Bone marrow (tissue), 2 donors: ENCODE data around the gene C6orf141.

ENCODE experiments used
- DNase-seq, 2 donors: peaks; one replicate each; lab custom pipeline; 2025; lab: John Stamatoyannopoulos, UW

C6orf141 gene

DNA sequence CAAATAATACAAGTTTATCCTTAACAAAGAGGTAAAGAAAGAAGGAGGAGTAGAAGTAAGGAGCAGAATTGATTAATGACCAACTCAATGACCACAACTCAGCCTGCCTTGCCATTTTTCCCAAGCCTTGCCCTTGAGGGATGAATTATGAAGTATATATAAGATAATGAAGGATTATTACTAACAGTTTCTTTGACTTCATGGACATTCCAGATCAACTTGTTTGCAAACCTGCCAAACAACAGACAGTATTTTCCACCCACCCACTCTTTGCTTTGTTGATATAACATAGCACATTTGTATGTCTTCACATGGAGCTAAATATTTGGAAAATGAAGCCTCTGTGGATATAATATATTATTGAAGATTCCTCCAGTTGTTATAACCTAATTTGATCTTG lies 9.9 kb upstream of the C6orf141 start:
- DNase-seq, result no peak

GRCh38 chr6:49541210-49541724 lies 9.2 kb upstream of the C6orf141 start:
- no peak for DNase-seq

- no peak for DNase-seq
Observed at GRCh38 chr6:49541936-49542335, 8.5 kb upstream of the C6orf141 start.

DNA sequence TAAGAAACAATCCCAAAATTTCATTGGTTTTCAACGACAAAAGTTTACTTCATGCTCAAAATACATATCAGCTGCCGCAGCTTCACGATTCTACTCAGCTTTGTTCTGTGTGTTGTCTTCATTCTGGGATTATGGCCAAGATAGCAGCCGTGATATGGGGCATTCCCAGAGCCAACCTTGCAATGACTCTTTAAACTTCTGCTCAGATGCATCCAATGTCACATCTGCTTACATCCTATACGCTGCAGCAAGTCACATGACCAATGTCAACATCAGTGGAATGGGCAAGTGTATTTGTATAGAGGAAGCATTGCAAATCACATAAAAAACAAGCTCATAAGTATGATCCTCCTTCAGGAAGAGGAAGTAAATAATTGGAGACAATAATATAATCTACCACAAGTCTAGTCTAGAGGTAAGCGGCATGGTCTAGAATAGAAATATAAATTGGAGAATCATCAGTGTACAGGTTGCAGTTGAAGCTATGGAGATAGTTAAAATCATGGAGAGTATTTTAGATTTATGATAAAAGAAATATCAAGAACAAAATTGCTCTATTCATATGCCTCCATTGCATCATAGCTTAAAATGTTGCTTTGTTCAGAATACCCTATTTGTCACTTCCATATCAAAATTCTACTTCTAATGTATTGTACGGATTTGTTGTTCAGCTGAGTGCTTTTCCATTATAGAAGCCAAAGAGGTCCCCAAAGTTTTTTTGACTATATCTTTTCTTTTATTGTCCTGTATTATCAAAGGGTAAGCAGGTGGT lies 7.2 kb upstream of the C6orf141 start:
- no peak for DNase-seq

DNA sequence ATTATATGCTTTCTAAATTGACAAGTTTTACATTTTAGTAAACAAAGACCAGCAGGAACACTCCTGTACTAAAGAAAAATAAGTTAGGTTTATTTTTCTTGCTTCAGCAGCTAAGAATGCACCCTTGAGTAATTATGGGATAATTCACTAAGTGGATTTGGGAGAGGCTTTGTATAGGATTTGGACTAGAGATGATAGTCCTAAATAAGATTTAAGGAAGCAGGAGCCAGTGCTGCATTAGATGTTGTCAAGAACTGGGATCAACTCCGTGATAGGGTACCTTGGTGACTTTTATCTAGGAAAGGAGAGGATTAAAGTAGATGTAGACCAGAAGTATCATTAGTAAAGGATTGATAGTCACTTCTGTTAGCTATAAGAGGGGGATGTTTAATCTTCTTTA lies 4.1 kb upstream of the C6orf141 start:
- no peak for DNase-seq

DNA sequence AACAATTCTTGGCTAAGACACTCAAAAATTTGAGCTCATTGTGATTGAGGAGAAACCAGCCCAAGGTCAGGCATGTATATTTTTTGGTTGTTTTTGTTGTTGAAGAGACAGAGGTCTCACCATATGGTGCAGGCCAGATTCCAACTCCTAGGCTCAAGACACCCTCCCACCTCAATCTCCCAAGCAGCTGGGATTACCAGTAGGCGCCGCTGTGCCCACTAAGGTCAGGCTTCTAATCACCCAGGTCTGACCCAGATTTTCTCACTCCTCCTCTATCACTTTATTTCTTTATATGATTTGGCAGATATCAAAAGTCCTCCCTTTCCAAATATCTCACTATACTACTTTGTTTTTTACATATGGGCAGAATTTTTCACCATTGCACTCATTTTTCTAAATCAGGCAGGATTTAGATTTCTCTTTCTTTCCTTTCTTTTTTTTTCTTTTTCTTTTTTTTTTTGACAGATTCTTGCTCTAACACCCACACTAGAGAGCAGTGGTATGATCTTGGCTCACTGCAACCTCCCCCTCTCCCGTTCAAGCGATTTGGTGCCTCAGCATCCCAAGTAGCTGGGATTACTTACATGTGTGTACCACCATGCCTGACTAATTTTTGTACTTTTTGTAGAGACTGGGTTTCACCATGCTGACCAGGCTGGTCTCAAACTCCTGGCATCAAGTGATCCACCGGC lies 1.7 kb upstream of the C6orf141 start:
- no peak for DNase-seq

DNA sequence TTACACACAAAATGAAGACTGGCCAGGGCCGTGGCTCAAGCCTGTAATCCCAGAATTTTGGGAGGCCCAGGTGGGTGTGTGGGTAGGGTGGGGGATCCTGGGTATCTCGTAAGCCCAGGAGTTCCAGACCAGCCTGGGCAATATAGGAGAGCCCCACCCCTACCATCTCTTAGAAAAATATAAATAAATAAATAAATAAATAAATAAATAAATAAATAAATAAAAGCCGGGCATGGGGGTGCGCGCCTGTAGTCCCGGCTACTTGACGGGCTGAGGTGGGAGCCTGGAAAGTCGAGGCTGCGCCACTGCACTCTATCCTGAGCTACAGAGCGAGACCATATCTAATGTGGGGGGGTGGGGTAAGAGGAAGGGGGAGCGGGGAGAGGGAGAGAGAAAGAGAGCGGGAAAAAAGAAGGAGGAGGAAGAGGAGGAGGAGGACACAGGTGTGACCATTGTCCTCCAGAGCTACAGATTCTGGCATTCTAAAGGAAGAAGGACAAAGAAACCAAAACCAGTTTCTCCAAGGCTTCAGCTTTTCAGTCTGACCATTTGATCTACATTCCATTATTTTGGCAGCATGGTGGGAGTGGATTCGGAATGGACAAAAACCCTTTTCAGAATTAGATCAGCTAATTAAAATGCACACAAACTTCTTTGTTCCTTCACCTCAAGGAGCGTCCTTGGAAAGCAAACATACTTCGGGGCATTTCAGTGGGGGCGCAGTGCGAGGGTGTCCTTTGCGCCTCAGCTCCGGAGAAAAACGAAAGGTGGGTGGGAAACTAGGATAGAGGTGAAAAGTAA lies 577 bp upstream of the C6orf141 start:
- DNase-seq, result no peak

- no peak for DNase-seq
Observed at GRCh38 chr6:49551078-49551865, 804 bp downstream of the C6orf141 start.

DNA sequence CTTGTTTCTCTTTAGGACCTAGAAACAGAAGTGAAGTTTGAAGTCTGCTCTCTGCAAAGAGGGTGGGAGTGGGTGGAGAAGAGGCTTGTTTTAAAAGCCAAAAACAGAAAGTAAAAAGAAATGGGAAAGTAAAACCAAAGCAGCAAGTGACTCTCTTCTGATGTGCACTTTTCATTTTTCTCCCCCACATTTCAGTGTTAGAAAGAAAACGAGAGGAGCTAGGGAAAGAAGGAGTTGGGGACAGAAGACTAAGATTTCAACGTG lies 1.3 kb downstream of the C6orf141 start:
- no peak for DNase-seq

DNA sequence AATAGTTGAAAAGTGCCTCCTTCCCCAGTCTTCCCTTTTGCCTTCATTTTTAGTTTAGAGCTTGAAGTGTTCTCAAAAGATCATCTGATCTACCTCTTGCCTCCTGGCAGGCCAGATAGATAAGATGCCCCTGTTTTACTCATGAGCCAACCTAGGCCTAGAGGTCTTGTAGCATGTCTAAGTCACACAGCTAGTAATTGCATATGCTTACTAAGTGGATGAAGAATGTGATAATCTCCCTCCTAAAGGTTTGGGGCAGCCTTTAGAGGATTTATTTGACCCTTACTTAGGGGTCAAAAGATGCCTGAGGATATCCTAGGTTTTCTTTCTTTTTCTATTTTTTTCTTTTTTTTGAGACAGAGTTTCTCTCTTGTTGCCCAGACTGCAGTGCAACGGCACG lies 2.1 kb downstream of the C6orf141 start:
- DNase-seq, result no peak

DNA sequence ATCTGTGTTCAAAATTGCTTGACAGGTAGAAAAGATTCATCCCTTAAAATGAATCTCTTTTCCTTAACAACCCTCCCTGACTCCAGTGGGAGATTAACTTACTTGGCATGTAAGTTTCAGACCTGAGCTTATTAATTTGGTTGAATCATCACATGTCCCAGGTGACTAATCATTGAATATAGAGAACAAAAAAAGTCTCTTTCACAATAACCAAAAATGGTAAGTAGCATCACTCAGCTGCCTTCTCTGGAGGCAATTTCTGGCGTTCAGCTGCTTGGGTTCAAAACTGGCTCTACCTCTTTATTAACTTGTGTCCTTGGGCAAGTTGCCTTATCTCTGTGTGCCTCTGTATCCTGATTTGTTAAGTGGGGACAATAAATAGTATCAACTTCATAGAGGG lies 2.9 kb downstream of the C6orf141 start:
- DNase-seq, result no peak

- no peak for DNase-seq
Observed at GRCh38 chr6:49555951-49556350, 5.5 kb downstream of the C6orf141 start.

GRCh38 chr6:49556429-49556837 lies 6.0 kb downstream of the C6orf141 start:
- no peak for DNase-seq

GRCh38 chr6:49557177-49557576 lies 6.7 kb downstream of the C6orf141 start:
- no peak for DNase-seq

GRCh38 chr6:49558238-49558637 lies 7.8 kb downstream of the C6orf141 start:
- DNase-seq, result no peak

- no peak for DNase-seq
Observed at GRCh38 chr6:49563006-49563886, 12.8 kb downstream of the C6orf141 start.

DNA sequence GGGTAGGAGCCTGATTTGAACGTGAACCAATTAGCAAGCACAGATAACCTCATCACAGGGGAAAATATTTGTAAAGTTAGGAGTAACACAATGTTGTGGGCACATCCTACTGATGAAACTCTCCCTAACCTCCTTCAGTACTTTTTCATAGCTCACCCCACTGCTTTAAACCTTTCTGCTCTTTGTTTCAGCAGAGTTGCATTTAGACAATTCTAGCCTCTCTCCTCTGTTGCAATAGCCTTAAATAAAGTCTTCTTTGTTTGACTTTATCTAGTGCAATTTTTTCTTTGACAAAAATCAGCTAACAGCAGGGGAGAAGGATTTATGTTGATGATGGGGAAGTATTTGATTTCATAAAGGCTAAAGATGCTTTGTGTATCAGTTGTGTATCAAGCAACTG lies 14.1 kb downstream of the C6orf141 start:
- no peak for DNase-seq

- no peak for DNase-seq
Observed at GRCh38 chr6:49565261-49565660, 14.8 kb downstream of the C6orf141 start.

GRCh38 chr6:49565855-49566254 lies 15.4 kb downstream of the C6orf141 start:
- no peak for DNase-seq

GRCh38 chr6:49570474-49571079 lies 20.1 kb downstream of the C6orf141 start:
- no peak for DNase-seq

DNA sequence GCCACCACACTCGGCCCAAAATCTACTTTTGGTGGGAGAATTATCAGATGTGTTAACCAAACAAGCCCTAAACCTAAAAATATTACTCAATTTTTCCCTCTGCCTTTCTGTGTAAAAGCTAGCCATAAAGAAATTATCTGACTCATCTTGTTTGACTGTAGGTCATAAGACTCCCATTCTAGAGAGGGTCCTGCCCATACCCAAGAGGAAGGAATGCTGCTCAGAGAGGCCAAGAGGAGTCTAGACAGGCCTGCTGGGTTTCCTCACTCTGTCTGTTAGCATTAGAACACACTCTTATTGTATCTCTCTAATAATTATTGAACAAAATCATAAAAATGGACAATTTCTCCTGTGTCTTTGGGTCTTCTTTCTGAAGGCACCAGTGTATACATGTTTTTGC lies 26.1 kb downstream of the C6orf141 start:
- DNase-seq, result no peak
